H1 (cell line): ENCODE measurements around the gene SMIM33. TPM values are rescaled to one million over a fixed set of nuclear protein-coding genes. Genes with fewer than 3 reads are reported as not detected.
"Not testable (repeated sequence)": the region's sequence is repeated elsewhere in the genome, so short reads cannot be mapped to it uniquely, and the experiment has no call there.

Experiments used
- CTCF ChIA-PET: fragments of 300-600 bp; sonication (Branson Sonifier 250); formaldehyde crosslinking; loops from one replicate; lab custom pipeline; 2021; ENCODE audit not compliant: partially characterized antibody; lab: Charles Lee
- POLR2A ChIA-PET: fragments of 300-600 bp; sonication (Branson Sonifier 250); formaldehyde crosslinking; loops from one replicate; lab custom pipeline; 2021; ENCODE audit warnings: inconsistent platforms; ENCODE audit not compliant: partially characterized antibody; lab: Charles Lee
- DNase-seq, 2 experiments: peaks; one replicate each; pipeline versions ENCODE4 v3.0.0 to v3.0.0-alpha.2; 2010 to 2022; ENCODE audit warnings: low spot score in 2 of 2, low read depth in 1 of 2, mixed read lengths in 1 of 2
- FAIRE-seq: peaks from 2 replicates; lab custom pipeline; 2011; peaks lifted over from hg19 to GRCh38; lab: Jason Lieb, UNC
- H2AFZ ChIP-seq: 2 replicates; pipeline ENCODE4 v1.8.1; 2012; ENCODE audit warnings: low read length, inconsistent platforms
- H2AK5ac ChIP-seq: 2 replicates; pipeline ENCODE4 v1.6.1; 2013; ENCODE audit warnings: low read depth, low read length
- H2BK120ac ChIP-seq: replicated peaks from 2 replicates; pipeline ENCODE3; 2013; ENCODE audit warnings: low read depth, low read length, inconsistent platforms
- H2BK12ac ChIP-seq: 2 replicates; pipeline ENCODE4 v1.6.1; 2013; ENCODE audit warnings: low read depth, low read length
- H2BK15ac ChIP-seq: 2 replicates; pipeline ENCODE4 v1.6.1; 2013; ENCODE audit warnings: low read length
- H2BK20ac ChIP-seq: 2 replicates; pipeline ENCODE4 v1.6.1; 2013; ENCODE audit warnings: low read length
- H2BK5ac ChIP-seq: 2 replicates; pipeline ENCODE4 v1.6.1; 2013; ENCODE audit warnings: low read depth, low read length
- H3K14ac ChIP-seq: 2 replicates; pipeline ENCODE4 v1.6.1; 2013; ENCODE audit warnings: inconsistent platforms; ENCODE audit not compliant: insufficient read length
- H3K18ac ChIP-seq: 2 replicates; pipeline ENCODE4 v1.6.1; 2013; ENCODE audit warnings: low read length; ENCODE audit errors: extremely low read depth
- H3K23ac ChIP-seq: 2 replicates; pipeline ENCODE4 v1.6.1; 2013; ENCODE audit warnings: inconsistent platforms; ENCODE audit not compliant: insufficient read length
- H3K23me2 ChIP-seq: 2 replicates; pipeline ENCODE4 v1.6.1; 2013; ENCODE audit warnings: low read depth, low read length
- H3K27ac ChIP-seq: 2 replicates; pipeline ENCODE4 v1.6.1; 2011; ENCODE audit warnings: low read depth, low read length, inconsistent platforms
- H3K27me3 ChIP-seq, 4 experiments: replicated peaks in 1 of 4; 1 replicate in 1 of 4; 2 replicates in 3 of 4; pipeline versions ENCODE4 v1.6.1 to v1.8.1; 2011 to 2013; ENCODE audit warnings: low read length in 3 of 4, mild to moderate bottlenecking in 3 of 4, inconsistent platforms in 2 of 4, mixed read lengths in 2 of 4, moderate library complexity in 1 of 4; ENCODE audit not compliant: control insufficient read depth in 3 of 4, insufficient read depth in 3 of 4; ENCODE audit errors: extremely low read depth in 1 of 4
- H3K36me3 ChIP-seq, 4 experiments: 2 replicates each; pipeline versions ENCODE4 v1.6.1 to v1.8.1; 2011 to 2013; ENCODE audit warnings: mild to moderate bottlenecking in 4 of 4, low read length in 3 of 4, moderate library complexity in 2 of 4, control low read depth in 1 of 4, inconsistent platforms in 1 of 4; ENCODE audit not compliant: insufficient read depth in 4 of 4, control insufficient read depth in 2 of 4
- H3K4ac ChIP-seq: replicated peaks from 2 replicates; pipeline ENCODE3; 2013; ENCODE audit warnings: low read length, low read depth, mixed read lengths, inconsistent platforms; ENCODE audit not compliant: insufficient read length
- H3K4me1 ChIP-seq, 4 experiments: replicated peaks in 1 of 4; 1 replicate in 1 of 4; 2 replicates in 3 of 4; pipeline versions ENCODE4 v1.6.1 to v1.8.1; 2011 to 2013; ENCODE audit warnings: low read length in 3 of 4, inconsistent platforms in 2 of 4, mixed read lengths in 1 of 4; ENCODE audit not compliant: insufficient read depth in 4 of 4, control insufficient read depth in 3 of 4
- H3K4me2 ChIP-seq, 2 experiments: 2 replicates each; pipeline versions ENCODE4 v1.6.1 to v1.8.1; 2011 to 2013; ENCODE audit warnings: low read depth in 2 of 2, low read length in 2 of 2, control low read depth in 1 of 2, inconsistent platforms in 1 of 2, mild to moderate bottlenecking in 1 of 2; ENCODE audit not compliant: insufficient read depth in 1 of 2
- H3K4me3 ChIP-seq, 4 experiments: fragments of 200-600, 300-600 bp in 1 of 4; sonication (generic), shearing (Covaris generic), sonication (Bioruptor Twin) in 1 of 4; 2 replicates each; pipeline versions ENCODE4 v1.5.1 to v1.8.1; 2011 to 2016; ENCODE audit warnings: low read length in 4 of 4, low read depth in 3 of 4, control low read depth in 2 of 4, inconsistent platforms in 2 of 4, mild to moderate bottlenecking in 2 of 4, mixed read lengths in 1 of 4, moderate library complexity in 1 of 4; ENCODE audit not compliant: insufficient read depth in 2 of 4; ENCODE audit errors: extremely low read depth in 1 of 4
- H3K56ac ChIP-seq: replicated peaks from 2 replicates; pipeline ENCODE3; 2013; ENCODE audit warnings: low read depth, mild to moderate bottlenecking, mixed read lengths, low read length, inconsistent platforms; ENCODE audit not compliant: insufficient read length
- H3K79me1 ChIP-seq: 2 replicates; pipeline ENCODE4 v1.6.1; 2013; ENCODE audit warnings: low read depth, low read length, control low read depth
- H3K79me2 ChIP-seq, 2 experiments: 2 replicates each; pipeline versions ENCODE4 v1.6.1 to v1.8.1; 2012 to 2013; ENCODE audit warnings: low read length in 2 of 2, mild to moderate bottlenecking in 2 of 2, inconsistent platforms in 1 of 2; ENCODE audit not compliant: insufficient read depth in 2 of 2, control insufficient read depth in 1 of 2
- H3K9ac ChIP-seq, 4 experiments: replicated peaks in 1 of 4; 1 replicate in 1 of 4; 2 replicates in 3 of 4; pipeline versions ENCODE4 v1.6.1 to v1.8.1; 2011 to 2013; ENCODE audit warnings: low read depth in 3 of 4, low read length in 3 of 4, control low read depth in 2 of 4, mild to moderate bottlenecking in 2 of 4, moderate library complexity in 2 of 4, inconsistent platforms in 1 of 4; ENCODE audit errors: extremely low read depth in 1 of 4
- H3K9me3 ChIP-seq, 2 experiments: 2 replicates each; pipeline versions ENCODE4 v1.6.1 to v1.8.1; 2012 to 2013; ENCODE audit warnings: mild to moderate bottlenecking in 2 of 2, moderate library complexity in 2 of 2, control low read depth in 1 of 2, inconsistent platforms in 1 of 2, low read depth in 1 of 2, low read length in 1 of 2, mixed read lengths in 1 of 2; ENCODE audit not compliant: insufficient read depth in 2 of 2
- H4K20me1 ChIP-seq, 2 experiments: replicated peaks in 1 of 2; 2 replicates each; pipeline versions ENCODE3 to v1.8.1; 2011 to 2013; ENCODE audit warnings: inconsistent platforms in 2 of 2, low read length in 2 of 2, mild to moderate bottlenecking in 1 of 2; ENCODE audit not compliant: insufficient read depth in 2 of 2, control insufficient read depth in 1 of 2
- H4K5ac ChIP-seq: 2 replicates; pipeline ENCODE4 v1.6.1; 2013; ENCODE audit warnings: low read length, low read depth, mixed read lengths, inconsistent platforms; ENCODE audit not compliant: insufficient read length
- H4K8ac ChIP-seq: 2 replicates; pipeline ENCODE4 v1.8.0; 2013; ENCODE audit warnings: mild to moderate bottlenecking, moderate library complexity, low read length, inconsistent platforms; ENCODE audit not compliant: insufficient read depth; ENCODE audit errors: extremely low read depth
- H4K91ac ChIP-seq: replicated peaks from 2 replicates; pipeline ENCODE3; 2013; ENCODE audit warnings: low read length, mixed read lengths, inconsistent platforms; ENCODE audit not compliant: insufficient read length
- WGBS, 2 experiments: shearing (Covaris generic) in 1 of 2; methylation state at CpG; one replicate each; pipeline versions ENCODE4 v1.1.6 to v1.1.7; 2013 to 2015; ENCODE audit warnings: low lambda C conversion rate in 2 of 2, mixed read lengths in 2 of 2, inconsistent platforms in 1 of 2, low coverage in 1 of 2, missing lambda C conversion rate in 1 of 2; ENCODE audit not compliant: insufficient replicate concordance in 2 of 2, insufficient coverage in 1 of 2, insufficient read length in 1 of 2; ENCODE audit errors: extremely low coverage in 1 of 2, missing lambda C conversion rate in 1 of 2; 5-methylcytosine and 5-hydroxymethylcytosine counted together
- polyA plus RNA-seq, 7 experiments: library from polyadenylated mRNA; depleted of rRNA in 3 of 7; stranded (reverse) in 5 of 7; unstranded in 2 of 7; fragments of >200 nt in 5 of 7; fragments of 200-250 nt in 2 of 7; gene quantifications; 1 replicate in 5 of 7; 2 replicates in 1 of 7; 4 replicates in 1 of 7; pipeline versions ENCODE4 v1.2.1 to v1.2.3, GENCODE V29; 2011 to 2013; ENCODE audit warnings: missing spikeins in 2 of 7, mixed read lengths in 2 of 7
- total RNA-seq: library from RNA; stranded (reverse); fragmentation: NEBNext Ultra II Directional; extraction: Animal tissue kit (Norgen Biotek cat#: 25700); gene quantifications from 2 replicates; pipeline ENCODE4 v1.2.1, GENCODE V29; 2021

Gene SMIM33
- total and polyA plus RNA-seq, 2 of the 8 experiments (the other 6 are each of a cell fraction or from before 2014, with no cell fraction given), result not detected

DNA sequence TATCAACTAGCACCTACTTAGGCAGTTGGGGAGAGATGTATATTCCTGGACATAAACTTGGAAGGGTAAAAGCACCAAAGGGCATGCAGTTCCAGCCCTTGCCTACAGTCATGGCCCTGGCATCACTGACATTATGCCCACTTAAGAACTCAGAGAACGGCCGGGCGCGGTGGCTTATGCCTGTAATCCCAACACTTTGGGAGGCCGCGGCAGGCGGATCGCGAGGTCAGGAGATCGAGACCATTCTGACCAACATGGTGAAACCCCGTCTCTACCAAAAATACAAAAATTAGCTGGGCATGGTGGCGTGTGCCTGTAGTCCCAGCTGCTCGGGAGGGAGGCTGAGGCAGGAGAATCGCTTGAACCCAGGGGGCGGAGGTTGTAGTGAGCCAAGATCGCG lies 30.4 kb upstream of the SMIM33 start:
- H3K56ac ChIP-seq, H3K9me3 ChIP-seq, H4K20me1 ChIP-seq, H2BK20ac ChIP-seq, DNase-seq, H3K27me3 ChIP-seq, H4K91ac ChIP-seq, H4K5ac ChIP-seq, H3K23ac ChIP-seq, H2BK5ac ChIP-seq, H3K23me2 ChIP-seq, H3K4me2 ChIP-seq, H3K4me3 ChIP-seq, H3K18ac ChIP-seq, H2AFZ ChIP-seq, H2BK12ac ChIP-seq, H3K4me1 ChIP-seq, H3K4ac ChIP-seq, H2BK15ac ChIP-seq, FAIRE-seq, H3K36me3 ChIP-seq, H3K9ac ChIP-seq, H3K14ac ChIP-seq, H3K79me2 ChIP-seq, H2AK5ac ChIP-seq, H3K79me1 ChIP-seq, H3K27ac ChIP-seq, H4K8ac ChIP-seq, H2BK120ac ChIP-seq: not testable (repeated sequence)
- POLR2A ChIA-PET, result interaction anchor here (0.6 to 2.1 kb wide), 8 partner anchors 11 to 398 kb away, joined by 3 to 11 read pairs (median 4); partner anchors contain the start of gene SPATA24
- CTCF ChIA-PET, result interaction anchor here (0.7 to 1.5 kb wide), 2 partner anchors 16 to 60 kb away, joined by 4 to 5 read pairs; no protein-coding TSS in a partner anchor
- WGBS, 2 experiments, result 94% methylated on average over 17 of the region's 17 CpGs; no CpG with 5 or more reads in 1 of the 2 experiments
